HepG2 (cell line): ENCODE data around the gene KCNK6. TPM values are rescaled to one million over a fixed set of nuclear protein-coding genes. Genes with fewer than 3 reads are reported as not detected.
A peak's percentile ranks its signal among the peaks of the same experiment; 100 is the strongest.

Experiments
- ATAC-seq: fragments of 200-7000 bp; cut with Tn5 transposase; 3 replicates; pipeline ENCODE4 v1.9.1; 2020; ENCODE audit warnings: mild to moderate bottlenecking, moderate library complexity
- BruUV-seq: library from RNA; stranded (reverse); fragments of 400-500 nt; replicated peaks from 2 replicates; lab custom pipeline; 2021; lab: Mats Ljungman, UMichigan
- CTCF ChIA-PET: fragments of 300-600 bp; formaldehyde crosslinking; extraction: SDS; loops from one replicate; lab custom pipeline; 2021; ENCODE audit warnings: low total read pairs, inconsistent platforms, low intra/inter-chr PET ratio; lab: Yijun Ruan, JAX
- POLR2A ChIA-PET: fragments of 350-600 bp; sonication (Branson Sonifier 250); formaldehyde crosslinking; loops from one replicate; lab custom pipeline; 2020; ENCODE audit warnings: antibody characterized with exemption, inconsistent platforms; lab: Yijun Ruan, JAX
- DNase-seq: peaks from one replicate; pipeline ENCODE4 v3.0.0-alpha.2; 2015; ENCODE audit warnings: low spot score
- FAIRE-seq: peaks from 3 replicates; lab custom pipeline; 2011; peaks lifted over from hg19 to GRCh38; lab: Jason Lieb, UNC
- H2AFZ ChIP-seq: one replicate; pipeline ENCODE4 v1.6.1; 2011; ENCODE audit warnings: low read length, inconsistent platforms
- H3K27ac ChIP-seq: fragments of 300-600 bp; 3 replicates; pipeline ENCODE4 v1.8.0; 2011; ENCODE audit warnings: mixed run types, mild to moderate bottlenecking, mixed read lengths, low read length, inconsistent platforms; ENCODE audit not compliant: insufficient read depth; ENCODE audit errors: extremely low read length
- H3K27me3 ChIP-seq, 2 experiments: fragments of 200-600 bp in 1 of 2; 2 replicates in 1 of 2; 3 replicates in 1 of 2; pipeline versions ENCODE4 v1.6.0 to v1.8.0; 2011; ENCODE audit warnings: low read length in 2 of 2, mild to moderate bottlenecking in 2 of 2, moderate library complexity in 2 of 2, inconsistent platforms in 1 of 2; ENCODE audit not compliant: insufficient read depth in 2 of 2, control insufficient read depth in 1 of 2
- H3K36me3 ChIP-seq, 2 experiments: fragments of 200-600 bp in 1 of 2; replicated peaks in 1 of 2; 2 replicates in 1 of 2; 3 replicates in 1 of 2; pipeline versions ENCODE4 v1.5.1 to v1.8.0; 2011; ENCODE audit warnings: low read length in 2 of 2, inconsistent platforms in 1 of 2; ENCODE audit not compliant: insufficient read depth in 2 of 2, control insufficient read depth in 1 of 2
- H3K4me1 ChIP-seq: 2 replicates; pipeline ENCODE4 v1.5.1; 2012; ENCODE audit warnings: low read length, inconsistent platforms; ENCODE audit not compliant: insufficient read depth
- H3K4me2 ChIP-seq: 2 replicates; pipeline ENCODE4 v1.6.0; 2011; ENCODE audit warnings: low read depth, low read length, inconsistent platforms
- H3K4me3 ChIP-seq, 3 experiments: fragments of 200-600 bp in 1 of 3; sonication (generic), shearing (Covaris generic) in 1 of 3; replicated peaks in 1 of 3; 2 replicates each; pipeline ENCODE4 v1.5.1; 2011 to 2016; ENCODE audit warnings: low read length in 3 of 3, inconsistent platforms in 2 of 3, low read depth in 2 of 3, mild to moderate bottlenecking in 2 of 3, control low read depth in 1 of 3, mixed read lengths in 1 of 3; ENCODE audit not compliant: insufficient read depth in 1 of 3
- H3K79me2 ChIP-seq: one replicate; pipeline ENCODE4 v1.6.1; 2011; ENCODE audit warnings: low read length, inconsistent platforms; ENCODE audit not compliant: insufficient read depth
- H3K9ac ChIP-seq: 2 replicates; pipeline ENCODE4 v1.6.0; 2011; ENCODE audit warnings: mild to moderate bottlenecking, low read depth, low read length, inconsistent platforms; ENCODE audit not compliant: insufficient read depth
- H3K9me3 ChIP-seq: 2 replicates; pipeline ENCODE4 v1.5.1; 2012; ENCODE audit warnings: mild to moderate bottlenecking, low read length
- H4K20me1 ChIP-seq: 2 replicates; pipeline ENCODE4 v1.6.0; 2011; ENCODE audit warnings: inconsistent platforms, mild to moderate bottlenecking, low read length, moderate library complexity; ENCODE audit not compliant: insufficient read depth
- GTF3A ChIP-seq: sonication (generic); formaldehyde crosslinking; conservative IDR thresholded peaks from 2 replicates; pipeline ENCODE4 v1.4.0; 2020; ENCODE audit warnings: mild to moderate bottlenecking, missing genetic modification reagents
- NR1H2 ChIP-seq: sonication (generic); formaldehyde crosslinking; IDR thresholded peaks from 2 replicates; pipeline ENCODE4 v1.8.1; 2022; ENCODE audit warnings: low read depth, missing genetic modification reagents, borderline replicate concordance
- RORA ChIP-seq: sonication (generic); formaldehyde crosslinking; IDR thresholded peaks from 2 replicates; pipeline ENCODE4 v1.5.0; 2020; ENCODE audit warnings: mild to moderate bottlenecking, missing genetic modification reagents, moderate library complexity
- TBP ChIP-seq: sonication (generic); formaldehyde crosslinking; IDR thresholded peaks from 2 replicates; pipeline ENCODE4 v1.5.0; 2020; ENCODE audit warnings: missing genetic modification reagents
- ZNF121 ChIP-seq: sonication (generic); formaldehyde crosslinking; IDR thresholded peaks from 2 replicates; pipeline ENCODE4 v1.5.0; 2020; ENCODE audit warnings: mild to moderate bottlenecking, missing genetic modification reagents
- ZNF143 ChIP-seq: sonication (generic); formaldehyde crosslinking; IDR thresholded peaks from 2 replicates; pipeline ENCODE4 v1.4.0; 2020; ENCODE audit warnings: missing genetic modification reagents
- ZNF44 ChIP-seq: sonication (generic); formaldehyde crosslinking; IDR thresholded peaks from 2 replicates; pipeline ENCODE4 v1.5.1; 2020; ENCODE audit warnings: mild to moderate bottlenecking, missing genetic modification reagents
- ZNF510 ChIP-seq: sonication (generic); formaldehyde crosslinking; IDR thresholded peaks from 2 replicates; pipeline ENCODE4 v1.4.0; 2020; ENCODE audit warnings: low read depth, mild to moderate bottlenecking, missing genetic modification reagents
- ZNF570 ChIP-seq: sonication (generic); formaldehyde crosslinking; IDR thresholded peaks from 2 replicates; pipeline ENCODE4 v1.4.0; 2020; ENCODE audit warnings: mild to moderate bottlenecking, missing genetic modification reagents, borderline replicate concordance
- ZNF605 ChIP-seq: sonication (generic); formaldehyde crosslinking; IDR thresholded peaks from 2 replicates; pipeline ENCODE4 v1.8.0; 2022; ENCODE audit warnings: mild to moderate bottlenecking, missing genetic modification reagents
- ZNF607 ChIP-seq: sonication (generic); formaldehyde crosslinking; IDR thresholded peaks from 2 replicates; pipeline ENCODE4 v1.5.1; 2020; ENCODE audit warnings: missing genetic modification reagents, mild to moderate bottlenecking, borderline replicate concordance
- ZNF629 ChIP-seq: sonication (generic); formaldehyde crosslinking; conservative IDR thresholded peaks from 2 replicates; pipeline ENCODE4 v1.5.0; 2020; ENCODE audit warnings: missing genetic modification reagents
- WGBS: methylation state at CpG from one replicate; pipeline ENCODE4 v1.1.6; 2017; ENCODE audit warnings: low lambda C conversion rate; 5-methylcytosine and 5-hydroxymethylcytosine counted together
- in situ Hi-C: cut with HindIII; loops from 2 replicates; pipeline ENCODE4 v1.10.0; 2017; ENCODE audit warnings: low pct_unique_long_range_greater_than_20kb; ENCODE audit not compliant: extremely low pct_ligation_motif_present
- intact Hi-C: fragments of 100-400 bp; cut with micrococcal nuclease; formaldehyde crosslinking; loops from one replicate; pipeline ENCODE4 v1.10.0; 2022; ENCODE audit not compliant: unreplicated experiment
- polyA plus RNA-seq, 8 experiments: library from polyadenylated mRNA; depleted of rRNA in 3 of 8; stranded (reverse) in 7 of 8; unstranded in 1 of 8; fragments of >200 nt; fragmentation: Illumina TruSeq in 4 of 8; extraction: Trizol in 4 of 8; gene quantifications; 2 replicates each; pipeline versions ENCODE4 v1.2.1 to v1.2.3, GENCODE V29; 2011 to 2016; ENCODE audit warnings: low read depth in 4 of 8, missing spikeins in 1 of 8, mixed read lengths in 1 of 8; ENCODE audit not compliant: insufficient read depth in 1 of 8
- total RNA-seq, 5 experiments: library from RNA; depleted of rRNA; stranded (reverse); fragments of >200 nt; fragmentation: Illumina TruSeq; extraction: Trizol; gene quantifications; 2 replicates each; pipeline ENCODE4 v1.2.3, GENCODE V29; 2016; ENCODE audit warnings: low read depth in 1 of 5
- TF ChIP-seq, protein P1 (sequence below): sonication (generic); formaldehyde crosslinking; IDR thresholded peaks from 2 replicates; pipeline ENCODE4; 2020; ENCODE audit warnings: missing genetic modification reagents, mild to moderate bottlenecking, borderline replicate concordance
- TF ChIP-seq, protein P2 (sequence below): sonication (generic); formaldehyde crosslinking; IDR thresholded peaks from 2 replicates; pipeline ENCODE4 v1.4.0; 2020; ENCODE audit warnings: missing genetic modification reagents
- TF ChIP-seq, protein P3 (sequence below): sonication (generic); formaldehyde crosslinking; IDR thresholded peaks from 2 replicates; pipeline ENCODE4 v1.5.0; 2020; ENCODE audit warnings: mild to moderate bottlenecking, missing genetic modification reagents
- TF ChIP-seq, protein P4 (sequence below): sonication (generic); formaldehyde crosslinking; IDR thresholded peaks from 2 replicates; pipeline ENCODE4 v1.5.1; 2020; ENCODE audit warnings: missing genetic modification reagents, mild to moderate bottlenecking, borderline replicate concordance

Gene KCNK6
- total and polyA plus RNA-seq, 2 of the 13 experiments (the other 11 are each of a cell fraction or from before 2014, with no cell fraction given): 0.03 TPM; not detected in 1

DNA sequence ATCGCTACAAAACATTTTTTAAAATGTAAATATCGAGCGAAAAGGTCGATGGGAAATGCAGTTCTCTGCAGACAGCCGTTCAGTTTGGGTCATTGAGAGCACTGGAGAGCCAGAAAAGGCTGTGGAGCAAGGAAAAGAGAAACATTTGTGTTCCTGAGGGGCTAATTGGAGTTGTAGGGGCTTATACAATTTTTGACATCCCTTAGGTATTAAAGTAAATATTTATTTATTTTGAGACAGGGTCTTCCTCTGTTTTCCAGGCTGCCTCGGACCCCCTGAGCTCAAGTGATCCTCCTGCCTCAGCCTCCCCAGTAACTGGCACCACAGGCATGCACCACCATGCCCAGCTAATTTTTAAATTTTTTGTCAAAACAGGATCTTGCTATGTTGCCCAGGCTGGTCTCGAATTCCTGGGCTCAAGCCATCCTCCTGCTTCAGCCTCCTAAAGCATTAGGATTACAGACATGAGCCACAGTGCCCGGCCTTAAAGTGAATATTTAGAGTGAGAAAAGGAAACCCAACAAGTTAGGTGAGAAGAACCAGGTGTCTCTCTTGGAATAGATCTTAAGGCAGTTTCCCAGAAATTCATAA, 3.1 kb upstream of the KCNK6 start:
- Histone ChIP-seq H3K9me3 (no peaks in the 10 kb centered on the region), H3K9ac (peak overlapping the region; percentile 64), H3K36me3 (no peaks in the 10 kb centered on the region), H3K79me2 (peaks cover 4% of the 10 kb centered on the region), H2AFZ (peak overlapping the region; percentile 36), H3K4me1 (peaks cover 27% of the 10 kb centered on the region), H3K4me2 (peak overlapping the region; percentile 87), H4K20me1 (no peaks in the 10 kb centered on the region), H3K4me3 (peak overlapping the region; percentile 52 to 71 (median 66)), H3K27me3 (peaks cover 6 to 36% of the 10 kb centered on the region in 2 experiments), H3K27ac (peak overlapping the region; percentile 65)
- intact Hi-C loops: no loop called here
- POLR2A ChIA-PET: no interaction called here
- CTCF ChIA-PET: no interaction called here
- FAIRE-seq (no peak), DNase-seq (no peak), ATAC-seq (peak; percentile 6; the same call in 2 of the 3 replicates)
- 32% methylated on average over 8 of the region's 8 CpGs for WGBS
- BruUV-seq: no TSS peak
- in situ Hi-C loops: no loop called here
- TF ChIP-seq ZNF570 (CRISPR knock-in tag) (no peak), NR1H2 (no peak), ZNF510 (no peak), RORA (CRISPR knock-in tag) (no peak), ZNF143 (CRISPR knock-in tag) (peak; percentile 70; the same call in 1 of the 2 replicates), TBP (CRISPR knock-in tag) (no peak), ZNF607 (CRISPR knock-in tag) (no peak), ZNF629 (CRISPR knock-in tag) (no peak), ZNF121 (CRISPR knock-in tag) (peak; percentile 70; the same call in 1 of the 2 replicates), GTF3A (CRISPR knock-in tag) (no peak), ZNF44 (no peak), ZNF605 (CRISPR knock-in tag) (0 out of 2 replicates have a peak, but pooled peaks have one; percentile 44)
- TF ChIP-seq, protein P1, sequence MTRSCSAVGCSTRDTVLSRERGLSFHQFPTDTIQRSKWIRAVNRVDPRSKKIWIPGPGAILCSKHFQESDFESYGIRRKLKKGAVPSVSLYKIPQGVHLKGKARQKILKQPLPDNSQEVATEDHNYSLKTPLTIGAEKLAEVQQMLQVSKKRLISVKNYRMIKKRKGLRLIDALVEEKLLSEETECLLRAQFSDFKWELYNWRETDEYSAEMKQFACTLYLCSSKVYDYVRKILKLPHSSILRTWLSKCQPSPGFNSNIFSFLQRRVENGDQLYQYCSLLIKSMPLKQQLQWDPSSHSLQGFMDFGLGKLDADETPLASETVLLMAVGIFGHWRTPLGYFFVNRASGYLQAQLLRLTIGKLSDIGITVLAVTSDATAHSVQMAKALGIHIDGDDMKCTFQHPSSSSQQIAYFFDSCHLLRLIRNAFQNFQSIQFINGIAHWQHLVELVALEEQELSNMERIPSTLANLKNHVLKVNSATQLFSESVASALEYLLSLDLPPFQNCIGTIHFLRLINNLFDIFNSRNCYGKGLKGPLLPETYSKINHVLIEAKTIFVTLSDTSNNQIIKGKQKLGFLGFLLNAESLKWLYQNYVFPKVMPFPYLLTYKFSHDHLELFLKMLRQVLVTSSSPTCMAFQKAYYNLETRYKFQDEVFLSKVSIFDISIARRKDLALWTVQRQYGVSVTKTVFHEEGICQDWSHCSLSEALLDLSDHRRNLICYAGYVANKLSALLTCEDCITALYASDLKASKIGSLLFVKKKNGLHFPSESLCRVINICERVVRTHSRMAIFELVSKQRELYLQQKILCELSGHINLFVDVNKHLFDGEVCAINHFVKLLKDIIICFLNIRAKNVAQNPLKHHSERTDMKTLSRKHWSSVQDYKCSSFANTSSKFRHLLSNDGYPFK (CRISPR knock-in tag): no peak
- TF ChIP-seq, protein P2, sequence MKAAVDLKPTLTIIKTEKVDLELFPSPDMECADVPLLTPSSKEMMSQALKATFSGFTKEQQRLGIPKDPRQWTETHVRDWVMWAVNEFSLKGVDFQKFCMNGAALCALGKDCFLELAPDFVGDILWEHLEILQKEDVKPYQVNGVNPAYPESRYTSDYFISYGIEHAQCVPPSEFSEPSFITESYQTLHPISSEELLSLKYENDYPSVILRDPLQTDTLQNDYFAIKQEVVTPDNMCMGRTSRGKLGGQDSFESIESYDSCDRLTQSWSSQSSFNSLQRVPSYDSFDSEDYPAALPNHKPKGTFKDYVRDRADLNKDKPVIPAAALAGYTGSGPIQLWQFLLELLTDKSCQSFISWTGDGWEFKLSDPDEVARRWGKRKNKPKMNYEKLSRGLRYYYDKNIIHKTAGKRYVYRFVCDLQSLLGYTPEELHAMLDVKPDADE (CRISPR knock-in tag): no peak
- TF ChIP-seq, protein P3, sequence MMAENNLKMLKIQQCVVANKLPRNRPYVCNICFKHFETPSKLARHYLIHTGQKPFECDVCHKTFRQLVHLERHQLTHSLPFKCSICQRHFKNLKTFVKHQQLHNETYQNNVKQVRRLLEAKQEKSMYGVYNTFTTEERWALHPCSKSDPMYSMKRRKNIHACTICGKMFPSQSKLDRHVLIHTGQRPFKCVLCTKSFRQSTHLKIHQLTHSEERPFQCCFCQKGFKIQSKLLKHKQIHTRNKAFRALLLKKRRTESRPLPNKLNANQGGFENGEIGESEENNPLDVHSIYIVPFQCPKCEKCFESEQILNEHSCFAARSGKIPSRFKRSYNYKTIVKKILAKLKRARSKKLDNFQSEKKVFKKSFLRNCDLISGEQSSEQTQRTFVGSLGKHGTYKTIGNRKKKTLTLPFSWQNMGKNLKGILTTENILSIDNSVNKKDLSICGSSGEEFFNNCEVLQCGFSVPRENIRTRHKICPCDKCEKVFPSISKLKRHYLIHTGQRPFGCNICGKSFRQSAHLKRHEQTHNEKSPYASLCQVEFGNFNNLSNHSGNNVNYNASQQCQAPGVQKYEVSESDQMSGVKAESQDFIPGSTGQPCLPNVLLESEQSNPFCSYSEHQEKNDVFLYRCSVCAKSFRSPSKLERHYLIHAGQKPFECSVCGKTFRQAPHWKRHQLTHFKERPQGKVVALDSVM: peak; percentile 54
- TF ChIP-seq, protein P4, sequence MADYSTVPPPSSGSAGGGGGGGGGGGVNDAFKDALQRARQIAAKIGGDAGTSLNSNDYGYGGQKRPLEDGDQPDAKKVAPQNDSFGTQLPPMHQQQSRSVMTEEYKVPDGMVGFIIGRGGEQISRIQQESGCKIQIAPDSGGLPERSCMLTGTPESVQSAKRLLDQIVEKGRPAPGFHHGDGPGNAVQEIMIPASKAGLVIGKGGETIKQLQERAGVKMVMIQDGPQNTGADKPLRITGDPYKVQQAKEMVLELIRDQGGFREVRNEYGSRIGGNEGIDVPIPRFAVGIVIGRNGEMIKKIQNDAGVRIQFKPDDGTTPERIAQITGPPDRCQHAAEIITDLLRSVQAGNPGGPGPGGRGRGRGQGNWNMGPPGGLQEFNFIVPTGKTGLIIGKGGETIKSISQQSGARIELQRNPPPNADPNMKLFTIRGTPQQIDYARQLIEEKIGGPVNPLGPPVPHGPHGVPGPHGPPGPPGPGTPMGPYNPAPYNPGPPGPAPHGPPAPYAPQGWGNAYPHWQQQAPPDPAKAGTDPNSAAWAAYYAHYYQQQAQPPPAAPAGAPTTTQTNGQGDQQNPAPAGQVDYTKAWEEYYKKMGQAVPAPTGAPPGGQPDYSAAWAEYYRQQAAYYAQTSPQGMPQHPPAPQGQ (CRISPR knock-in tag): no peak
